T-helper 2 cell treated with Interferon-gamma antibody and Interleukin-4, amounts not matched to agents 5 μg/mL and 100 μg/mL, for 36 hours (primary cell): ENCODE data around the gene PTPRT.

Experiments
- DNase-seq: peaks from one replicate; pipeline ENCODE4 v3.0.0; 2021; ENCODE audit warnings: low spot score
- H3K27ac Mint-ChIP-seq: one replicate; pipeline ENCODE4 v1.8.0; 2021; ENCODE audit warnings: mild to moderate bottlenecking, mixed read lengths
- H3K27me3 Mint-ChIP-seq: one replicate; pipeline ENCODE4 v1.8.0; 2021; ENCODE audit warnings: low read depth, mixed read lengths
- H3K36me3 Mint-ChIP-seq: one replicate; pipeline ENCODE4 v1.8.0; 2021; ENCODE audit warnings: low read depth, mixed read lengths
- H3K4me1 Mint-ChIP-seq: one replicate; pipeline ENCODE4 v1.8.0; 2021; ENCODE audit warnings: low read depth, mixed read lengths
- H3K4me3 Mint-ChIP-seq: one replicate; pipeline ENCODE4 v1.8.0; 2022; ENCODE audit warnings: mild to moderate bottlenecking, moderate library complexity, mixed read lengths
- H3K9me3 Mint-ChIP-seq: one replicate; pipeline ENCODE4 v1.8.0; 2021; ENCODE audit warnings: mixed read lengths

The PTPRT gene

GRCh38 chr20:42714298-42715141, 475.2 kb downstream of the PTPRT start:
- no peaks in the 10 kb centered on the region for H3K4me1 Mint-ChIP-seq
- no peak overlapping the region for H3K4me3 Mint-ChIP-seq
- no peaks in the 10 kb centered on the region for H3K27me3 Mint-ChIP-seq
- no peak overlapping the region for H3K27ac Mint-ChIP-seq
- H3K36me3 Mint-ChIP-seq, result no peaks in the 10 kb centered on the region
- H3K9me3 Mint-ChIP-seq, result peaks cover 25% of the 10 kb centered on the region
- no peak for DNase-seq

DNA sequence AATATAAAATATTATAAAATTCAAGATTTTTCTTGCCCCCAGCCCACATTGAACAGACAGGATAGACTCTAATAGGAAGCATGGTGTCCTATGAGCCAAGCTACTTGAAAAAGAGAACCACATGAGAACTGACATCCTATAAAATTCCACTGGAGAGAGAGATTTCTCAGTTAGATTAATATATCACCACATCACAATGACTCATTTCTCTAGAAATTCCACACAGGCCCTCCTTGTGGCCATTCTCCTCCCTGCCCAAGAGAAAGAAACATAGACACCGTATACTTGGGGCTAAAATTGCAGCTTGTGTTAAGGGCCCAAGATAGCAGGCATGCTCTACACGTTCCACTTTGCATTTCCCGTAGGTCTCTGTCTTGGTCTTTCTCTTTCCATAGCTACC, 481.4 kb downstream of the PTPRT start:
- no peak overlapping the region for H3K27ac Mint-ChIP-seq
- no peaks in the 10 kb centered on the region for H3K4me1 Mint-ChIP-seq
- DNase-seq, result no peak
- no peak overlapping the region for H3K4me3 Mint-ChIP-seq
- H3K36me3 Mint-ChIP-seq, result no peaks in the 10 kb centered on the region
- no peaks in the 10 kb centered on the region for H3K27me3 Mint-ChIP-seq
- H3K9me3 Mint-ChIP-seq, result peaks cover 31% of the 10 kb centered on the region

DNA sequence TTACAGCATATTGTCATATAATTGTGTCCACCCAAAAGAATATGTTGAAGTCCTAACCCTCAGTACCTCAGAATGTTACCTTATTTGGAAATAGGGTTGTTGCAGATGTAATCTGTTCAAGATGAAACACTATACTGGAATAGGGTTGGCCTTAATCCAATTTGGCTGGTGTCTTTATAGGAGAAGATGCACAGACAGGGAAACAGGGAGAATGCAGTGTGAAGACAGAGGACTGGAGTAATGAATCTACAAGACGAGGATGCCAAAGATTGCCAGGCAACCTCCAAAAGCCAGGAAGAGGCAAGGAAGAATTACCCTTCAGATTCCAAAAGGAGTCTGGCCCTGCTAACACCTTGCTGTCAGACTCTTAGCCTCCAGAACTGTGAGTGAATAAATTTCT, 482.9 kb downstream of the PTPRT start:
- Mint-ChIP-seq H3K27me3 (no peaks in the 10 kb centered on the region), H3K9me3 (peaks cover 29% of the 10 kb centered on the region), H3K4me3 (no peak overlapping the region), H3K36me3 (no peaks in the 10 kb centered on the region), H3K4me1 (no peaks in the 10 kb centered on the region), H3K27ac (no peak overlapping the region)
- no peak for DNase-seq

GRCh38 chr20:42705550-42705949, 484.2 kb downstream of the PTPRT start:
- H3K9me3 Mint-ChIP-seq, result peaks cover 25% of the 10 kb centered on the region
- H3K4me1 Mint-ChIP-seq, result no peaks in the 10 kb centered on the region
- no peak overlapping the region for H3K27ac Mint-ChIP-seq
- DNase-seq, result no peak
- H3K36me3 Mint-ChIP-seq, result no peaks in the 10 kb centered on the region
- H3K4me3 Mint-ChIP-seq, result no peak overlapping the region
- no peaks in the 10 kb centered on the region for H3K27me3 Mint-ChIP-seq

DNA sequence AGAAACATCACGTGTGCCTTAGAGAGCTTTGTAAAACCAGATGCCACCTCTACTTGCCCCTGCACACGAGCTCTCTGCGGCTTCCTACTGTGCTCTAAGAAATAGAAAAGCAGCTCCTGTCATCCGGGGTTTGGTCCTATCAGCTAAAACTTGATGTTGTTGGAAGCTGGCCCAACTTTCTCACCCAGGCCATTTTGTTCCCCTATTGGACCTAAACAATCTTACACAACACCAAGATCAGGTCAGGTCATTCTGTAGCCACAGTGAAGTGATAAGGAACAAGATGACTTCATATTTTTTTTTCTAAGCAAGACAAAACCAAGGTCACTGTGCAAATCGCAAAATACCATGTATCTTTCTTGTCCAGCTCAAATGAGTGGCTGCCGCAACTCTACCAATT, 486.0 kb downstream of the PTPRT start:
- no peaks in the 10 kb centered on the region for H3K36me3 Mint-ChIP-seq
- H3K9me3 Mint-ChIP-seq, result peaks cover 19% of the 10 kb centered on the region
- no peaks in the 10 kb centered on the region for H3K4me1 Mint-ChIP-seq
- no peak overlapping the region for H3K27ac Mint-ChIP-seq
- no peak for DNase-seq
- H3K4me3 Mint-ChIP-seq, result no peak overlapping the region
- no peaks in the 10 kb centered on the region for H3K27me3 Mint-ChIP-seq

DNA sequence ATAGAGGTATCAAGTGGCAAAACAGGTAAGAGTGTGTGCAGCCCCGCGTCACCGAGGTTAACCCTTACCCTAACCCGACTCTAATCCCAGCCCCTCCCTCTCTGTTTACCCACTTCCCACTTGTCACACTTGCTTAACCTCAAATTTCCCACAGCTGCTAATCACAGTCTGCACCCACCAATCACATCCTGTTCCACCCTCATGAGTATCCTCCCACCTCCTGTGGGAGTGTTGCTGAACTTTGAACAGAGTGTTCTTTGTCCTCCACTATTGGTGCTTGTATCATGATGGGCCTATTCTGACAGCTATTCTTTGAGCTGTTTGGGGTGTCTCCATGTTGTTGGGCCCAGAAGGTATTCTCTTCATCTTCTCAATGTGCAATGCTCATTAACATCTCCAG, 487.8 kb downstream of the PTPRT start:
- no peaks in the 10 kb centered on the region for H3K27me3 Mint-ChIP-seq
- no peak overlapping the region for H3K4me3 Mint-ChIP-seq
- no peaks in the 10 kb centered on the region for H3K36me3 Mint-ChIP-seq
- no peak overlapping the region for H3K27ac Mint-ChIP-seq
- no peak for DNase-seq
- H3K4me1 Mint-ChIP-seq, result no peaks in the 10 kb centered on the region
- peaks cover 21% of the 10 kb centered on the region for H3K9me3 Mint-ChIP-seq

GRCh38 chr20:42700372-42700771, 489.3 kb downstream of the PTPRT start:
- no peak overlapping the region for H3K27ac Mint-ChIP-seq
- no peak overlapping the region for H3K4me3 Mint-ChIP-seq
- H3K9me3 Mint-ChIP-seq, result peaks cover 21% of the 10 kb centered on the region
- H3K4me1 Mint-ChIP-seq, result no peaks in the 10 kb centered on the region
- H3K27me3 Mint-ChIP-seq, result no peaks in the 10 kb centered on the region
- H3K36me3 Mint-ChIP-seq, result no peaks in the 10 kb centered on the region
- no peak for DNase-seq

DNA sequence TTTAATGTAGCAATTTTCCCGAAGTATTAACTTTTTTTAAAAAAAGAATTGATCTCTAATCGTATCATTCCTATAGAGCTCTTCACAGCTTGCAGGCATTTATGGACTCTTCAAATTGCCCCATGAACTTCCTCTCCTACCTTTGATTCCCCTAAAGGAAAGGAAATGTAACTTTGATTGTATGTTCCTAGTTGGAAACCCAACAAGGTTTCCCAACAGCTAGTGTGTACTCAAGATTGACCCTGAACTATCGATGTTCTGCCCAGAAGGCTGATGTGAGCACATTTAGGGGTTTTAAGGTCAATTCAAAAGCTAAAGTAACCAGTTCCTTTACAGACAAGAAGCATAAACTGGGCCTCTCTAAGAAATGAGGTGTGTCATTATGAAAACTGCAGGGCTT, 491.7 kb downstream of the PTPRT start:
- peaks cover 16% of the 10 kb centered on the region for H3K9me3 Mint-ChIP-seq
- no peaks in the 10 kb centered on the region for H3K4me1 Mint-ChIP-seq
- no peak overlapping the region for H3K4me3 Mint-ChIP-seq
- no peaks in the 10 kb centered on the region for H3K36me3 Mint-ChIP-seq
- no peak overlapping the region for H3K27ac Mint-ChIP-seq
- DNase-seq, result no peak
- H3K27me3 Mint-ChIP-seq, result no peaks in the 10 kb centered on the region

- Mint-ChIP-seq H3K36me3 (no peaks in the 10 kb centered on the region), H3K27ac (no peak overlapping the region)
Measured at GRCh38 chr20:42690842-42691437, 498.8 kb downstream of the PTPRT start.

DNA sequence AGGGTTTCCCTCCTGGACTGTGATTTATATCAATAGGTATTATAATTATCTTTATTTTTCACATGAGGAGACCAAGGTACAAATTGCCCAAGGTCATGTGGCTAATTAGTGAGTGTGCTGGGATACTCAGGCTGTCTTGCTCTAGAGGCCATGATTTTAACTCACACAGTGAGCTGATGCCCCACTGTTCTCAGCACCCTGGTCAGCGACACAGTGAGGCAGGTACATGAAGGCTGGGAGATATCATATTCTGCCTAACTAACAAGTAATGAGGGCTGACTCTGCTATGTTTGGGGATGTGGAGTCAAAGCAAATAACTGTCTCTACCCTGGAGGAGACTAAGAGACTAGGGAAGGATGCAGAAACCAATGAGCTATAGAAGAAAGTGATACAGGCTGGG, 501.1 kb downstream of the PTPRT start:
- Mint-ChIP-seq H3K36me3 (no peaks in the 10 kb centered on the region), H3K9me3 (peaks cover 33% of the 10 kb centered on the region), H3K4me3 (no peak overlapping the region), H3K27me3 (no peaks in the 10 kb centered on the region), H3K4me1 (no peaks in the 10 kb centered on the region), H3K27ac (no peak overlapping the region)
- DNase-seq, result no peak

More at GRCh38 chr20:42690842-42691437, 498.8 kb downstream of the PTPRT start:
- Mint-ChIP-seq H3K4me1 (no peaks in the 10 kb centered on the region), H3K27me3 (no peaks in the 10 kb centered on the region), H3K9me3 (peaks cover 26% of the 10 kb centered on the region), H3K4me3 (no peak overlapping the region)
- DNase-seq, result no peak

- no peaks in the 10 kb centered on the region for H3K4me1 Mint-ChIP-seq
- peaks cover 37% of the 10 kb centered on the region for H3K9me3 Mint-ChIP-seq
Measured at GRCh38 chr20:42686057-42686456, 503.6 kb downstream of the PTPRT start.

GRCh38 chr20:42678895-42679294, 510.8 kb downstream of the PTPRT start:
- Mint-ChIP-seq H3K27me3 (no peaks in the 10 kb centered on the region), H3K4me1 (no peaks in the 10 kb centered on the region), H3K9me3 (peaks cover 9% of the 10 kb centered on the region), H3K27ac (no peak overlapping the region), H3K36me3 (no peaks in the 10 kb centered on the region), H3K4me3 (no peak overlapping the region)
- no peak for DNase-seq

More at GRCh38 chr20:42686057-42686456, 503.6 kb downstream of the PTPRT start:
- Mint-ChIP-seq H3K27me3 (no peaks in the 10 kb centered on the region), H3K4me3 (no peak overlapping the region), H3K27ac (no peak overlapping the region), H3K36me3 (no peaks in the 10 kb centered on the region)
- no peak for DNase-seq

DNA sequence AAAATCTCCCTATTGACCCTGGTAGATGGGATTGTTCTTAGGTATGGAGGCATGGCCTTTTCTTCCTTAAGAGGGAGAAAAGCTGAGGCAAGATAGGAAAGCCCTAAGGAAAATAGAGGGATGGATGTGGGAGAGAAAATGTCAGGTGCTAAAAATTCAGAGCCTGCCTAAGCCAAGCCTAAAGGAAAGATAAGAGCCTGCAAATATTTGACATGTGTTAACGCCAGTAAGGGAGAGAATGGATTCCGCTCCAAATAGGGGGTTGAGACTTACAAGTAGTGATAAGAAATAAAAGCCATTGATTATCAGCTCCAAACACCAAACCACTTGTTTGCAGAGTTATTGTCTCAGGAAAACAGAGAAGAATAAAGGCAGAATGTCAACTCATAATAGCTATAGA, 533.6 kb downstream of the PTPRT start:
- H3K4me3 Mint-ChIP-seq, result no peak overlapping the region
- H3K27ac Mint-ChIP-seq, result no peak overlapping the region
- no peaks in the 10 kb centered on the region for H3K27me3 Mint-ChIP-seq
- H3K4me1 Mint-ChIP-seq, result no peaks in the 10 kb centered on the region
- no peak for DNase-seq
- no peaks in the 10 kb centered on the region for H3K36me3 Mint-ChIP-seq
- peaks cover 18% of the 10 kb centered on the region for H3K9me3 Mint-ChIP-seq

- Mint-ChIP-seq H3K36me3 (no peaks in the 10 kb centered on the region), H3K4me3 (no peak overlapping the region), H3K9me3 (peaks cover 28% of the 10 kb centered on the region), H3K27ac (no peak overlapping the region), H3K27me3 (no peaks in the 10 kb centered on the region), H3K4me1 (no peaks in the 10 kb centered on the region)
- DNase-seq, result no peak
Measured at GRCh38 chr20:42652266-42652665, 537.4 kb downstream of the PTPRT start.
